BE2C (cell line): ENCODE results near the gene DPF3.

Experiments
- DNase-seq: peaks from one replicate; pipeline ENCODE4 v3.0.0-alpha.2; 2020
- H3K27me3 ChIP-seq: fragments of 250-450 bp; sonication (Bioruptor Pico); 2 replicates; pipeline ENCODE4 v1.5.1; 2020; ENCODE audit warnings: mild to moderate bottlenecking
- H3K36me3 ChIP-seq: fragments of 250-450 bp; sonication (Bioruptor Pico); 2 replicates; pipeline ENCODE4 v1.5.1; 2020; ENCODE audit warnings: mild to moderate bottlenecking
- H3K4me1 ChIP-seq: fragments of 250-450 bp; sonication (Bioruptor Pico); 2 replicates; pipeline ENCODE4 v1.5.1; 2020
- H3K4me3 ChIP-seq: 2 replicates; pipeline ENCODE4 v1.5.1; 2011; ENCODE audit warnings: low read depth, low read length
- H3K9me3 ChIP-seq: fragments of 250-450 bp; sonication (Bioruptor Pico); 2 replicates; pipeline ENCODE4 v1.5.1; 2020
- TF ChIP-seq, protein P1 (sequence below): IDR thresholded peaks from 2 replicates; pipeline ENCODE4 v1.5.1; 2012; ENCODE audit warnings: mild to moderate bottlenecking, low read depth, low read length

DPF3 gene

DNA sequence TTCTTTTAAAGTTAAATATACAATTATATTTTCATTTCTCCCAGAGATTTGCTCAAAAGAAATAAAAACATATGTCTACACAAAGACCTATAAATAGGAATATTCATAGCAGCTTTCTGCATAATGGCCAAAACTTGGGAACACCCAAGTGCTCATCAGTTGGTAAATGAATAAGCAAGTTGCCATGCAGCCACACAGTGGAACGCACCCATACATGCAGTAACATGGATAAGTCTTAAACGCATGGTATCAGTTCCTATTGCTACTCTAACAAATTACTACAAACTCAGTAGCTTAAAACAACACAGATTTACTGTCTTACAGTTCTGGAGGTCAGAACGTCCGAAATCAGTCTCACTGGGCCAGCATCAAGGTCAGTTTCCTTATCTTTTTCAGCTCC, 78.5 kb downstream of the DPF3 start:
- Histone ChIP-seq H3K27me3 (no peaks in the 10 kb centered on the region), H3K4me1 (peaks cover 7% of the 10 kb centered on the region), H3K36me3 (no peaks in the 10 kb centered on the region; the same call in 1 of the 2 replicates), H3K9me3 (no peaks in the 10 kb centered on the region), H3K4me3 (no peak overlapping the region)
- DNase-seq = no peak
- TF ChIP-seq, protein P1, sequence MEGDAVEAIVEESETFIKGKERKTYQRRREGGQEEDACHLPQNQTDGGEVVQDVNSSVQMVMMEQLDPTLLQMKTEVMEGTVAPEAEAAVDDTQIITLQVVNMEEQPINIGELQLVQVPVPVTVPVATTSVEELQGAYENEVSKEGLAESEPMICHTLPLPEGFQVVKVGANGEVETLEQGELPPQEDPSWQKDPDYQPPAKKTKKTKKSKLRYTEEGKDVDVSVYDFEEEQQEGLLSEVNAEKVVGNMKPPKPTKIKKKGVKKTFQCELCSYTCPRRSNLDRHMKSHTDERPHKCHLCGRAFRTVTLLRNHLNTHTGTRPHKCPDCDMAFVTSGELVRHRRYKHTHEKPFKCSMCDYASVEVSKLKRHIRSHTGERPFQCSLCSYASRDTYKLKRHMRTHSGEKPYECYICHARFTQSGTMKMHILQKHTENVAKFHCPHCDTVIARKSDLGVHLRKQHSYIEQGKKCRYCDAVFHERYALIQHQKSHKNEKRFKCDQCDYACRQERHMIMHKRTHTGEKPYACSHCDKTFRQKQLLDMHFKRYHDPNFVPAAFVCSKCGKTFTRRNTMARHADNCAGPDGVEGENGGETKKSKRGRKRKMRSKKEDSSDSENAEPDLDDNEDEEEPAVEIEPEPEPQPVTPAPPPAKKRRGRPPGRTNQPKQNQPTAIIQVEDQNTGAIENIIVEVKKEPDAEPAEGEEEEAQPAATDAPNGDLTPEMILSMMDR = no peak

DNA sequence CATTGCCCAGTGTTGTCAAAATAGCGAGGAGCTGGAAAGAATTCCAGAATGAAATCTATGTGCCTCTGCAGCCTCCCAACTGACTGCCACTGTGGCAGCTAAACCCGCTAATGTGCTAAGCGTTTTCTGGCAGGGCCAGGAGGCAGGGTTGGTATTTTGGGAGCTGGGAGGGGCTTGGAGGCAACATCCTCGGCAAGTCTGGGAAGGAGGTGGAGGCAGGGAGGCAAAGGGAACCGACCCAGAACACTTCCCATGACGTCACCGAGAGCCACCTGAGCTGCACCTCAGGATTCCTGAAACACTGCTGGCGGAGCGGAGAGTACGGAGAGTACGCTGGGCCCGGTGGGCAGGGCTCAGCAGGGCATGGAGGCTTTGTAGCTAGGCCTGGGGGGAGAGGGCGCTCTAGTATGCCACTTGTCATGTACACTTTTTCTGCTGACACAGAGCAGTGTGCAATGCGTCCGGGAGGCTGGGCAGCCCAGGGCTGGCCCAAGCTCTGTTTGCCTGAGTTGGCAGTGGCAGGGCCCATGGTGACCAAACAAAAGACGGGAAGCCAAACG, 81.5 kb downstream of the DPF3 start:
- H3K27me3 ChIP-seq = no peaks in the 10 kb centered on the region
- H3K4me3 ChIP-seq = no peak overlapping the region
- no peaks in the 10 kb centered on the region; the same call in 1 of the 2 replicates for H3K36me3 ChIP-seq
- DNase-seq = no peak
- TF ChIP-seq, protein P1 = no peak
- no peaks in the 10 kb centered on the region for H3K9me3 ChIP-seq
- H3K4me1 ChIP-seq = peaks cover 7% of the 10 kb centered on the region

DNA sequence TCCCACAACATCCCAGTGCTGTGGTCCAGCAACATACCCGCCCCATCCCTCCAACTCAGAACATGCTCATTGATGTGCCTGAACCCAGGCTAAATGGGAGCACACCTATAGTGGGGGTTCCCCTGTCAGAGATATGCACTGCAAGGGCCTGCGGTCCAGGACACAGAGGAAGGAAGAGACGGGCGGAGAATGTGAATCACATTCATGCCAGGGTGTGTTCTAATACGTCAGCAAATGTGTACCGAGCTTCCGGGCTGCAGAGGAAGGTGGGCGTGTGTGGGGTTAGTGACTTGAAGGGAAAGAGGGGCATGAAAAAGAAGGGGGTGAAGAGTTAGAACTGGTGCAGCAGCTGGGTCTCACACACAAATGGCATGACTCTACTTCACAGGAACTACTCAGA, 83.7 kb downstream of the DPF3 start:
- no peaks in the 10 kb centered on the region for H3K27me3 ChIP-seq
- no peak for DNase-seq
- peaks cover 7% of the 10 kb centered on the region for H3K4me1 ChIP-seq
- H3K4me3 ChIP-seq = no peak overlapping the region
- TF ChIP-seq, protein P1 = no peak
- H3K9me3 ChIP-seq = no peaks in the 10 kb centered on the region
- H3K36me3 ChIP-seq = no peaks in the 10 kb centered on the region; the same call in 1 of the 2 replicates

DNA sequence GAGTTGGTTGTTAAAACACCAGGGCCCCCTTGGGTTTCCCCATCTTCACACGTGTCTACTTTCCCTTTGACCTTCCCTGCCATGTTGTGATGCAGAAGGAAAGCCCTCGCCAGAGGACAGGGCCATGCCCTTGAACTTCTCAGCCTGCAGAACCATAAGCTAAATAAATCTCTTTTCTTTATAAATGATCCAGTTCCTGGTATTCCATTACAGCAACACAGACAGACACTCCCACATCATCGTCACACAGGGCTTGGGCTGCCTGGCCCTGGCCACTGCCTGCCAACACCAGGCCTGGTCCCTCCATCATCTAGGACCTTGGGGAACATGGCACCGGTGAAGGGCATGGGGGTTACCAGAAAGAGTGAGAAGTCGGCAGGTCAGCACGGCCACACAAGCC, 84.8 kb downstream of the DPF3 start:
- TF ChIP-seq, protein P1 = no peak
- H3K4me3 ChIP-seq = no peak overlapping the region
- no peaks in the 10 kb centered on the region; the same call in 1 of the 2 replicates for H3K36me3 ChIP-seq
- H3K27me3 ChIP-seq = no peaks in the 10 kb centered on the region
- peaks cover 7% of the 10 kb centered on the region for H3K4me1 ChIP-seq
- DNase-seq = no peak
- no peaks in the 10 kb centered on the region for H3K9me3 ChIP-seq

DNA sequence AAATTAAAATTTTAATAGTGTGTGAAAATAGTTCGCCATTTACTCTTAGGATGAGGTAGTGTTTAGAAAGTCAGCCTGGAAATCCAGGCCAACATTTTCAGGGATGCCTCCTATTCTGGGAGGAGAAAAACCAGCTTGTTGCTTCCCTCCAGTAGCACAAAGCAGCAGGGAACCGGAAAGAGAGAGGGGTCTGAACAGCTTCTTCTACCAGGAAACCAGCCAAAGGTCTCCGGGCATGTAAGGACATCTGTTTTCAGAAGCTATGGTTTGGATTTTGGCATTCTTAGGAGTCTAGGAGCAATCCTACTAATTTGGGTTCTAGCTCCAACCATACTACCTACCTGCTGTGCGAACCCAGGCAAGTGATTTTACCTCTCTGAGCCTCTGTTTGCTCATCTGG, 85.3 kb downstream of the DPF3 start:
- TF ChIP-seq, protein P1 = no peak
- DNase-seq = no peak
- H3K4me3 ChIP-seq = no peak overlapping the region
- peaks cover 7% of the 10 kb centered on the region for H3K4me1 ChIP-seq
- H3K36me3 ChIP-seq = no peaks in the 10 kb centered on the region; the same call in 1 of the 2 replicates
- H3K27me3 ChIP-seq = no peaks in the 10 kb centered on the region
- no peaks in the 10 kb centered on the region for H3K9me3 ChIP-seq

DNA sequence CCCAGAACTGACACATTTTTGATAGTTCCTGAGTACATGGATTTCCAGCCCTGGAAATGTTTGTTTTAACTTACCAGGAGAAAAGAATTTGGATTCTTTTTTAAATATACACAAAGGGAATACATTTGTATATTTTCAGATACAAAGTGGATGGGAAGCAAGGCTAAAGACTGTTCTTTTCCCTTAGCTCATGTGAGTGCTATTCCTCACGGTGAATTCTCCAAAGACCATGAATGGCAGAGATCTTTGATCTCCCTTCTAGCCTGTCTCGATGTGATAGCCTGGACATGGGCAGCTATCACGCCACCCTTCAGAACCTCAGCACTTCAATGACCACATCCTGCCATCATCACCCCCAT, 91.3 kb downstream of the DPF3 start:
- no peaks in the 10 kb centered on the region for H3K4me1 ChIP-seq
- H3K9me3 ChIP-seq = no peaks in the 10 kb centered on the region
- no peak for DNase-seq
- H3K4me3 ChIP-seq = no peak overlapping the region
- TF ChIP-seq, protein P1 = no peak
- H3K27me3 ChIP-seq = no peaks in the 10 kb centered on the region
- no peaks in the 10 kb centered on the region; the same call in none of the 2 replicates for H3K36me3 ChIP-seq
